KG1 (cell line): Measurements from ENCODE around the gene SORCS2.
"Not testable (repeated sequence)": the region's sequence is repeated elsewhere in the genome, so short reads cannot be mapped to it uniquely, and the experiment has no call there.

Experiments
- DNase-seq: peaks from one replicate; lab custom pipeline; 2025; lab: John Stamatoyannopoulos, UW

The SORCS2 gene

GRCh38 chr4:7199771-7200441 lies 7.6 kb downstream of the SORCS2 start:
- no peak for DNase-seq

DNA sequence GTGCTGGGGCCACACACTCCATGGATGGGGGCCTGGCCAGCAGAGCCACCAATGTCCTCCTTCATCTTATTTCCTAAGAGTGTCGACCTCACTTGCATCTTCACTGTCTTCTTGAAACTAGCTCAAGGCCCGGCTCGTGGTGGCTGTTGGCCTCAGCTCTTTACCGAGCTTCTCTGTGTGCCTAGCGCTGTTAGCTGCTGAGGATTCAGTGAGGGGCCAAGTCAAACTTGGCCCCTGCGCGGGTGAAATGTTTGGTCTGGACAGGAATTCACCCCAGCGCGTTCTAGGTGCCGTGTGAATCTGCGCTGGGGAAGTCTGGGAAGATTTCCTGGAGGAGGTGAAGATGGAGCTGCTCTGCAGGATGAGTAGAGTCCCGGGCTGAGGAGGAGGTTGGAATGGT lies 8.5 kb downstream of the SORCS2 start:
- DNase-seq = no peak

DNA sequence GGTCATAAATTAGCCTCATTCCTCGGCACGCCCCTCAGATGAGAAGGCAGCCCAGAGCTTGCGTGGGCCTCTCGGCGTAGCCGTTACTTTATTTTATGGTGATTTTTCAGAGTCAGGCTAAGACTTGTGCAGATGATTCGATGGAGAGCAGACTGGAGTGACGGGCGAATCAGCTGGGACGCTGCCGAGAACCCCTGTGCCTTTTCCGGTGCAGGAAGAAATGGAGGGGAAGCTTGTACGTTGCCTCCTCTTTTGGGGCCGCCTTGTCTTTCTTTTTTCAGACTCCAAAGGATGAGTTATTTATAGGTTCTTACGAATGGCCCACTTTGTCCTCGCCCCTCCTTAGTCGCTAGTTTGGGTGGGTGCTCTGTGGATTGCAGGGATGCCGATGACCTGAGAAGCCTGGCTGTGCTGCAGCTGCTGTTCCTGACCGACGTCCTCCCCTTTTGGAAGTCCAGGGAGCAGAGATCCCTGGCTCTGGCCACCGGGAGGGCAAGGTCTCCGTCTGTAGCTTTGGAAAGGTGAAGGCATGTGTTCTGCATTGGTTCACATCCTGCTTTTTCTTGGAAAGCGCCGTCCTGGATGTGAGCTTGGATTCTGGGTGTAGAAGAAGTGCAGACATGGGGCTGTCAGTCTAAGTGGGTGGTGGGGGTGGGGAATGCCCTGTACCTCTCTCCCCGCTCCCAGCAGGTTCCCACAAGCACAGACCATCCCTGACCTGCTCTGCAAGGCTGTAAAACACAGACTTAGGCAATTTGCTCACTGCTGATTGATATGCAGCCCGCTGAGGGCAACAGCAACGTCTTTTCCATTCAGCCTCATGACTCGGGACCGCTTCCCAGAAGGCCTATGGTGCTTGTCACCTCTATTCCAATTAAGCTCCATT lies 9.3 kb downstream of the SORCS2 start:
- DNase-seq = no peak

GRCh38 chr4:7202411-7202810 lies 10.1 kb downstream of the SORCS2 start:
- no peak for DNase-seq

- no peak for DNase-seq
Observed at GRCh38 chr4:7204656-7205387, 12.5 kb downstream of the SORCS2 start.

DNA sequence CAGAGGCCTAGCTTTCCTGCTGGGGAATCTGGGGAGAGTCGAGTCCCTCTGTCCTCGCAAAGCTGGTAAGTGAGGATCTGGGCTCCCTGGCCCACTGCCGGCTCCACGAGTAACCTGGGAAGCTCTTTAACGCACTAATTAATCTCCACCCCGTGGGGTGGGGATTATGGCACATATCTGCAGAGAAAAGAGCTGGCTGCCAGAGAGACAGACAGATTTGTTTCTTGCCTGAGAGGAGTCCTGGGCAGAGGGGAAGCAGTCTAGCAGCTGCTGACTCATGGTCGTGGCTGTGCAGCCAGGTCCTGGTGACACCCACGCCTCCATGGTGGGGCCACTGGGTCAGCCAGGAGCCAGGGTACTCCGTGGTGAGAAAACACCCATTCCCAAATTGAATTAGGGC lies 14.0 kb downstream of the SORCS2 start:
- DNase-seq = no peak

DNA sequence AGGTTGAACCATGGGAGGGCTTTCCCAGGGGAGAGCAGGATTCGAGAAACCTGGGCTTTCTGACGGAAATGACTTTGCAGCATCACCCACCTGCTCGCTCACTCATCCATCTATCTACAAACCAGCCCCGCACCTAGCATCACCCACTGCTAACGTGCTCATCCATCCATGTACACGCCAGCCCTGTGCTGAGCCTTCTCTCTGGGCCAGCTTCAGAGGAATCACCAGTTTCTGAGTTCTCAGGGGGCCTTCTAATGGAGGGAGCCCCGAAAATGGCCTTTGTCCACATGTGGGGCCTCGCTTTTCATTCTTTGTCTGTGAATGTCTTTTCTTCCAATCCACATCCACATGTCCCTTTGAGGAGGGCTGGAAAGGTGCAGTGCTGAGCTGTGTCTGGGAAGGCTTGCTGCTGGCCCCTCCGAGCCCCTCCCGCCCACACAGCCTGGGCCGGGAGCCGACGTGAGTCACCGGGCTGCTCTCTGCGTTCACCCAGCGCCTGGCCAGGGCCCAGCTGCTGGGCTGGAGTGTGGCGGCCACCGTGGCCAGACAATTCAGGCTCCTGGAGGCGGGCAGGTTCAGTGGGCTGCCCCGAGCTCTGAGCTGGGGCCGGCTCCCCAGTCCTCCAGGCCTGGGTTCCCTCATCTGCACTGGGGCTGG lies 14.7 kb downstream of the SORCS2 start:
- no peak for DNase-seq

GRCh38 chr4:7207628-7208231 lies 15.4 kb downstream of the SORCS2 start:
- DNase-seq = no peak

DNA sequence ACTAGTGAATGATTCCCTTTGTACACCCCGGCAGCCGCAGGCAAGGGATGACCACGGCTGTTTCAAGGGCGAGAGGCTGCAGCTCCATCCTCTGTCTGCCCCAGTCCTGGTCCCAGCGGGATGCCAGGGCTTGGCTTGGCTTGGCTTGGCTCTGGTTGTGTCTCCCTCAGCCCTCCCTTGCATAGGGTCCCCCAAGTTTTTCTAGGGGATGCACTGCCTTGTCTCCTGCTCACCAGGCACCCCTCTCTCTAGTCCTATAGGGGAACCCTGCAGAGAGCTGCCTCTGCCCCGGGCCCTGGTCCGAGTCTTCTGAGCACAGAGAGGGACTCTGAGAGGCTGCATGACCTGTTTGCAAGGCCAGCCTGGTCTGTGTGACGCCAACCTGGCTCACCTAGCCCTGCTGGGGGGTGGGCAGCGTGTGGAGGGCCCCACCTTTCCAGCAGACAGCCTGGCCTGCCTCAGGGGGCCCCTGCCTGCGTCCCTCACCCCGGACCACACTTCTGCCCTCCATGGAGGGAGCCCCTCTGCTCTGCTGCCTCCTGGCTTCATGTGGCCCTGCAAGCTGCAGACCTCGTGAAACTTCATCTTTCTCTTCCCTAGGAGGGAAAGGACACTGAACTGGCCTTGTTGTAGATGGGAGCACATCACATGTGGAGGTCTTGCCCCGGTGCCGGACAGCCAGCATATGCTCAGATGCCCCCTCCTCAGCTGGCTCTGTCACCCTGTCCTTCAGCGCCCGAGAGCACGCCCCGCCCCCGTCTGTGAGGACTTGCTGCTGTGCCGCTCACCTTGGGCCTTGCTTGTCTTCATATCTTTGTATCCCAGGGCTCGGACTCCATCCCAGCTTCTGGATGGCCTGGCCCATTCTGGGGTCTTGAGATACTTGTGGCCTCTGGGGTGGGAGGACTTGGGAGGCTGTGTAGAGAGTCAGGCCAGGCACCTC lies 16.4 kb downstream of the SORCS2 start:
- no peak for DNase-seq

DNA sequence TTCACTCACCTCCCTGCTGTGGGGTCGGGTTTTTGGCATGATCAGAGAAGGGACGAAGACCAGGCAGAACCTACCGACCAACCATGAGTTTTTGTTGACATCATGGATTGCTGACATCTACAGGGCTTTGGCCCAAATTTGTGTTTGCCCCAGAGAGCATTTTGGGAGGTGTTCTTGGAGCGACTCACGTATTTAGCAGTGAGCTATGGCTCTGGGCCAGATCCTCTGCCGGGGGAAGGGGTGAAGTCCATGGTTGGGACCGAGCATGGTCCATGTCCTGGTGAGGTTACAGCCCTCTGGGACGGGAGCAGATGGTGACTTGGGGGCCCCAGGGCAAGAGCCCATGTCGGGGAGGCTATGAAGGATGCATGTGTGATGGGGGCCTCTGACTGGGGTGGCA lies 17.4 kb downstream of the SORCS2 start:
- no peak for DNase-seq

- no peak for DNase-seq
Observed at GRCh38 chr4:7210824-7211223, 18.5 kb downstream of the SORCS2 start.

DNA sequence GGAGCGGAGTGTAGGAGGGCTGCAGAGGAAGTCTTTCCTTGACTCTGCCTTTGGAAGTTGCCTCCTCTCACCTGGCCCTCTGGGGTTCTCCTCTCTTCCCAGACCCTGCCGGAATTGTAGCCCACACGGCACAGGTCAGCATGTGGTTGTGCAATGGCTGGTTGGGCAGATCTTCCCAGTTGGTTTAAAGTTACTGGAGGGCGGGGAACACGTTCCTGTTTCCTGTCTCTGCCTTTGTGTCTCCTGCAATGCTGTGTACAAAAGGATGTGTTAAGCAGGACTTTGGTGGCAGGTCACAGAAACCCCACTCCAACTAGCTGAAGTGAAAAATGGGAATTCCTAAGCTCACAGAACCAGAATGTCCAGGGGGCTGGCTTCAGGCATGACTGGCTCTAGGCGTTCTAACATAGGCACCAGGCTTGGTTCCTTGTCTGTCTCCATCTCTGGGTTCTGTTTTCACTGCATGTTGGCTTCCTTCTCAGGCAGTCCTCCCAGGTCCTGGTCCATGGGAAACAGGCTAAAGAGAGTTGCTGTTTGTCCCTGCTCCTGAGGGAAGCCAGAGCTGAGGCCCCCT lies 19.9 kb downstream of the SORCS2 start:
- DNase-seq = no peak

DNA sequence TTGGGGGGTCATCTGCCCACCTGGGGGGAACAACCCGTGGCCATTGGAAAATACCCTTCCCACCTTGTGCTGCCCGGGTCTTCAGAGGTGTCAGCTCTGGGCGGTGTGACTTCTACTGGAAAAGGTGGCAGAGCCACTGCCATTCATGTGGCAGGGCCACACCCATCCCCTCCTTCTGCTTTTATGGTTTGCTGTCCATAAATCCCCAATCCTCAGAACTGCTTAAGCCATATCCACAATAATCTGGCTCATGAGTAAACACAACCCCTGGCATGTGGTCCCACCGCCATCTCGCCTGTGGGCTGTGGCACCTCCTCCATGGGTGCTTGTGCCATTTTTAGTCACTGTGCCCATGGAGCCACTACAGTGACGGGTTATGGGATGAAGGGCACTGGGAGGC lies 20.6 kb downstream of the SORCS2 start:
- DNase-seq = no peak

- DNase-seq = no peak
Observed at GRCh38 chr4:7213807-7214206, 21.5 kb downstream of the SORCS2 start.

- DNase-seq = no peak
Observed at GRCh38 chr4:7214359-7214758, 22.0 kb downstream of the SORCS2 start.

- not testable (repeated sequence) for DNase-seq
Observed at GRCh38 chr4:7215187-7215586, 22.8 kb downstream of the SORCS2 start.

DNA sequence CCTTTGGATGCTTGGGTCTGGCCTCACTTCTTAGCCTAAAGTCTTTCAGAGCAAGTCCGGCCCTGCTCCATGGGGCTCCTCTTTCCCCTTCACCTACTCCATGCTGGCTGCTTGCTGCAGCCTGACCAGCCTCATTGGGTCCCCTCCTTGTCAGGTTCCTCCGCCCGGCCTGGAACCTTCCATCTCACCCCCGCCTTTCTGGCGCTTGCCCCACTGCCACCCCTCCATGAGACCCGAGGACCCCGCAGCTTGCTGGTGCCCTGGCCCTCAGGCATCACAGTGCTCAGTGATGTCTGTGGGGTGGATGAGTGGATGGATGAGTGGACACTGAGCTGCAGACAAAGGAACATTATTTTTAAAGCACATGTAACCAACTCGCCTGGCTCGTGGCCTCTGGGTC lies 24.7 kb downstream of the SORCS2 start:
- DNase-seq = no peak

DNA sequence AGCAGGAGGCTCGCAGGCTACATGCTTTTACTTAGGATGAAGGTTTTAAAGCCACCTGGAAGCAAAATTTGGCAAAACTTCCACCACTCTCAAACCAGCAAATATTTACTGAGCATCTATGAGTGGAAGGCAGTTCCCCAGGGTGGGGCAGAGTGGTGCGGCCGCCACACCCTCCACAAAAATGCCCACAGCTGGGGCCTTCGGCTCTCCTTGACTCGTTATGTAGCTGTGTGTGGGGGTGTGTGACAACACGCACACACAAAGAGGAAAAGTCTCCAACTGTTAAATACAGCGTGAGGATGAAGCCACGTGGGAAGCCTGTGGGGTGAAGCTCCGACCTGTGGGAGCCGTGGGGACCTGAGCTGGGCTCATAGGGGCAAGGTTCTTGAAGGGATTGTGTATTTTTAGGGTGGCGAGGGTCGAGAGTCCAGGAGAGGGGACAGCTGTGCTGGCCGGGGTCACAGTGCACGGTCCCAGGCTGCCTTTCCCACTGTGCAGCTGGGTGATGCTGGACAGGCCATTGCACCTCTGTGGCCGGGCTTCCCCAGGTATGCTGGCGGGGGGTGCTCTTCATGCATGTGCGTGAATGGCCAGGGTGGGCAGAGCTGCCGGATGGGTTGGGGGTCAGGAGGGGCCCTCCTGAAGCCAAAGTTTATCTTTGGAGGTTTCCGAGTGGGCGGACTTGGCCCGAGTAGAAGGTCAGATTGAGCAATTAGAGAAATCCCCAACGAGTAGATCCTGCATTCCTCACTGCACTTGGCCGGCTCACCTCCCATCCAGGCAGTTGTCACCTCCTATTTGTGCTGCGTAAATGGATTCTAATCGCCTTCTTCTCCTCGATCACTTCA lies 25.4 kb downstream of the SORCS2 start:
- no peak for DNase-seq

DNA sequence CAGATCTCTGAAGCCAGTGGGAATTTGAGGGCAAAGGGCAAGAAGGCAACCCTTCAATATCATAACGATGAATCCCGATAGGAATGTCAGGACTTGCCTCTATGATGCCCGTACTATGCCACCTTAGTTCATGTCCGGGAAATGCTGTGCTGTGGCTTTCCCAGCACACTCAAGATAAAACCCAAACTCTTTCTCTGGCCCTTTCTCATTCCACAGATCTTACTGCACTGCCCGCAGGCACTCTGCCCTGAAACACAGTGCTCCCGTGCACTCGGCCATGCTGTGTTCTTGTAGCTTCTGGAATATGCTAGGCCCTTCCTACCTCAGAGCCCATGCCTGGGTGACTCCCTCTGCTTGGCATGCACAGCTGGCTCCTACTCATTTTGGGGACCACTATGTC lies 26.3 kb downstream of the SORCS2 start:
- no peak for DNase-seq
